Measurements from ENCODE around the gene TEK. TPM values are rescaled to one million over a fixed set of nuclear protein-coding genes. Genes with fewer than 3 reads are reported as not detected.
A peak's percentile ranks its signal among the peaks of the same experiment; 100 is the strongest.

TEK gene
- total RNA-seq, 4 donors from 2014 or later = 0.72 to 7.4 (median 4.0) TPM

GRCh38 chr9:27192291-27192960 is 83.4 kb downstream of the TEK start:
- H3K9me3 ChIP-seq = no peaks in the 10 kb centered on the region
- H3K27me3 ChIP-seq = no peaks in the 10 kb centered on the region
- peak overlapping the region in 1 of 4 donors; percentile 49 for H3K27ac ChIP-seq
- TF ChIP-seq CTCF (IDR thresholded peaks at IDR 0.05) = no peak
- TF ChIP-seq POLR2A (IDR thresholded peaks at IDR 0.05) = no peak
- DNase-seq = no peak
- H3K4me1 ChIP-seq = peaks cover 0 to 7% (median 6%) of the 10 kb centered on the region in 3 donors
- intact Hi-C loops (cut with DNase I) = no loop called here
- no peaks in the 10 kb centered on the region for H3K36me3 ChIP-seq
- H3K4me3 ChIP-seq = no peak overlapping the region
- 58 to 67% methylated on average over 9 to 10 of the region's 10 CpGs for WGBS, 2 donors

DNA sequence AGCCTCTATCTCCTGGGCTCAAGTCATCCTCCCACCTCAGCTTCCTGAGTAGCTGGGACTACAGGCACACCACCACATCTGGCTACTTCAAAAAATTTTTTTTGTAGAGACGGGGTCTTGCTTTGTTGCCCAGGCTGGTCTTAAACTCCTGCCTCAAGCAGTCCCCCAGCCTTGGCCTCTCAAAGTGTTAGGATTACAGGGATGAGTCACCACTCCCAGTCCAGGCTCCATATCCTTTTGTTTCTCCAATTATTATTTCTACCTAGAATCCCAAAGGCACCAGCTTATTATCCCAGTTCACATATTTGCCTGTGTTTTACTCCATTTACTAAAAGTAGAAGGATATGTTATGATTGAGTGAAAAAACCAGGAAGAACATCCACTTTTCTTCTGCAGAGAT is 84.9 kb downstream of the TEK start:
- Histone ChIP-seq H3K4me1 (peaks cover 0 to 7% (median 6%) of the 10 kb centered on the region in 3 donors), H3K36me3 (no peaks in the 10 kb centered on the region), H3K9me3 (no peaks in the 10 kb centered on the region), H3K27me3 (no peaks in the 10 kb centered on the region), H3K4me3 (no peak overlapping the region), H3K27ac (no peak overlapping the region)
- 57 to 60% methylated on average over 1 of the region's 1 CpG for WGBS, 2 donors
- intact Hi-C loops (cut with DNase I) = no loop called here
- TF ChIP-seq CTCF (IDR thresholded peaks at IDR 0.05) = no peak
- TF ChIP-seq POLR2A (IDR thresholded peaks at IDR 0.05) = no peak
- no peak for DNase-seq

DNA sequence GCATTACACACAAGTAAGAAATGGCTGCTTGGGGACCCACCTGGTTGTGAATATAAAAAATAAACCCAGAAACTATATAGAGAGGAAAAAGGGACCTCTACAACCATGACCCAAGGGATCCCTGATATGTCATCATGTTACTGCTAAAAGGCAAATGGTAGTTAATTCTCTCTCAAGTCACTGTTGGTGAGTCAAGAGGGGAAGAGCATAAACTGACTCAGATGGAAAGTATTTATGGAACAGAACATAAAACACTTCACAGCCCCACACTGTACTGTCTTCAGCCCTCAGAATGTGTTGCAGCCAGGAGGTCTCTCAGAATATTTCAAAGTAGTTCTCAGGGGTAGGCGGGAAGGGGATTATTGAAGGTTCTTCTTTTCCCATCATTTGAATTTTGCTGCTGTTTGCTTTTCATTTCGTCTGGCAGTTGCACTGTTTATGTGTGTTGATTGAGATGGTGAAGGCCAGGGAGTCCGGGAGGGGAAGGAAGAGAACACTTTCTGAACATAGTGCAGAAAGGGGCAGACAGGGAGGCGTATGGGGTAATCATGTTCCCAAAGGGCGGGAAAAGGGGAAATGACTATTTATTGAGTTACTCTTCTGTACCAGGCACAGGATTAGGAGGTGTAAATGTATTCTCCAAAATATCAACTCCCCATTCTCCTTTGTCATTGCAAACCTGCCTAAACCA is 85.5 kb downstream of the TEK start:
- intact Hi-C loops (cut with DNase I) = no loop called here
- peak overlapping the region in 2 of 4 donors; percentile 14 to 44 for H3K27ac ChIP-seq
- no peak overlapping the region for H3K4me3 ChIP-seq
- H3K9me3 ChIP-seq = no peaks in the 10 kb centered on the region
- 48% methylated on average over 5 of the region's 5 CpGs for WGBS, 2 donors
- TF ChIP-seq POLR2A (IDR thresholded peaks at IDR 0.05) (no peak), CTCF (IDR thresholded peaks at IDR 0.05) (no peak)
- H3K4me1 ChIP-seq = peaks cover 0 to 7% (median 6%) of the 10 kb centered on the region in 3 donors
- no peak for DNase-seq
- no peaks in the 10 kb centered on the region for H3K36me3 ChIP-seq
- no peaks in the 10 kb centered on the region for H3K27me3 ChIP-seq

- WGBS, 2 donors = 70 to 75% methylated on average over 3 of the region's 3 CpGs
- no peak for TF ChIP-seq POLR2A (IDR thresholded peaks at IDR 0.05)
- TF ChIP-seq CTCF (IDR thresholded peaks at IDR 0.05) = no peak
- DNase-seq = no peak
- intact Hi-C loops (cut with DNase I) = no loop called here
- Histone ChIP-seq H3K4me3 (no peak overlapping the region), H3K9me3 (no peaks in the 10 kb centered on the region), H3K4me1 (peaks cover 0 to 7% (median 6%) of the 10 kb centered on the region in 3 donors), H3K27me3 (no peaks in the 10 kb centered on the region), H3K27ac (peak overlapping the region in 2 of 4 donors; percentile 14 to 44), H3K36me3 (no peaks in the 10 kb centered on the region)
These were observed 86.2 kb downstream of the TEK start for GRCh38 chr9:27195191-27195590.

GRCh38 chr9:27196383-27196782 is 87.4 kb downstream of the TEK start:
- Histone ChIP-seq H3K4me1 (peaks cover 0 to 7% (median 6%) of the 10 kb centered on the region in 3 donors), H3K36me3 (no peaks in the 10 kb centered on the region), H3K27me3 (no peaks in the 10 kb centered on the region), H3K9me3 (no peaks in the 10 kb centered on the region), H3K27ac (no peak overlapping the region), H3K4me3 (no peak overlapping the region)
- intact Hi-C loops (cut with DNase I) = no loop called here
- no peak for DNase-seq
- TF ChIP-seq POLR2A (IDR thresholded peaks at IDR 0.05) = no peak
- no peak for TF ChIP-seq CTCF (IDR thresholded peaks at IDR 0.05)
- WGBS, 2 donors = 41 to 42% methylated on average over 3 of the region's 3 CpGs

Measured in esophagus squamous epithelium (tissue), 5 donors.